HCT116 (cell line): ENCODE measurements around the gene FTO.

Source experiments
- CEBPB ChIP-seq: IDR thresholded peaks from 2 replicates; pipeline ENCODE4 v1.6.1; 2012; ENCODE audit warnings: low read depth
- POLR2AphosphoS5 ChIP-seq: IDR thresholded peaks from 2 replicates; pipeline ENCODE4 v1.6.1; 2011; ENCODE audit warnings: mild to moderate bottlenecking, low read depth, low read length, moderate library complexity
- TF ChIP-seq, protein P1 (sequence below): IDR thresholded peaks from 2 replicates; pipeline ENCODE4 v1.6.1; 2012; ENCODE audit warnings: low read depth

DNA sequence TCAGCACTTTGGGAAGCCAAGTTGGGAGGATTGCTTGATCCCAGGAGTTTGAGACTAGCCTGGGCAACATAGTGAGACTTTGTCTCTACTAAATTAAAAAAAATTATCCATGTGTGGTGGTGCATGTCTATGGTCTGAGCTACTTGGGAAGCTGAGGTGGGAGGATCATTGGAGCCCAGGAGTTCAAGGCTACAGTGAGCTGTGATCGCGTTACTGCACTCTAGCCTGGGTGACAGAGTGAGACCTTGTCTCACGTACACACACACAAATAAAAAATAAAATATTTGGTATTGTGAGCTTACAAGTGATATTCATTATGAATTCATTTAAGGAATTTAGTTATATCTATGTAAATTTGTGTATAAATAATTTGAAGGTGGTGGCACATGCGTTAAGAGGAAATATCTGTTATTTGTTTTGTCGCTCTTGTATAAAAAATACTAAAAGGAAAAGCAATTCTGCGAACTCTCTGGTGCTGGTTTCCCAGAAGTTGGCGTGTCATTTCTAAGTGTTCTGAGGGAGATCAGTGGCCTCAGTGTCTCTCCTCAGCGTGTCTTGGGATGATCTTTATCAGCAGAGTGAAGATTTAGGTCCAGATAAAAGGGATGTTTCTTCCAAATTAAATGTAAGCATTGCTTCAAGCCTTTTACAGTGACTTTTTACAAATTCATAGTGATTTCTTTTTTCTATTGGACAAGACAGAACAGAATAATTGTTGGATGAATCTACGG is 187.6 kb downstream of the FTO start:
- TF ChIP-seq CEBPB (no peak), POLR2AphosphoS5 (no peak)
- TF ChIP-seq, protein P1, sequence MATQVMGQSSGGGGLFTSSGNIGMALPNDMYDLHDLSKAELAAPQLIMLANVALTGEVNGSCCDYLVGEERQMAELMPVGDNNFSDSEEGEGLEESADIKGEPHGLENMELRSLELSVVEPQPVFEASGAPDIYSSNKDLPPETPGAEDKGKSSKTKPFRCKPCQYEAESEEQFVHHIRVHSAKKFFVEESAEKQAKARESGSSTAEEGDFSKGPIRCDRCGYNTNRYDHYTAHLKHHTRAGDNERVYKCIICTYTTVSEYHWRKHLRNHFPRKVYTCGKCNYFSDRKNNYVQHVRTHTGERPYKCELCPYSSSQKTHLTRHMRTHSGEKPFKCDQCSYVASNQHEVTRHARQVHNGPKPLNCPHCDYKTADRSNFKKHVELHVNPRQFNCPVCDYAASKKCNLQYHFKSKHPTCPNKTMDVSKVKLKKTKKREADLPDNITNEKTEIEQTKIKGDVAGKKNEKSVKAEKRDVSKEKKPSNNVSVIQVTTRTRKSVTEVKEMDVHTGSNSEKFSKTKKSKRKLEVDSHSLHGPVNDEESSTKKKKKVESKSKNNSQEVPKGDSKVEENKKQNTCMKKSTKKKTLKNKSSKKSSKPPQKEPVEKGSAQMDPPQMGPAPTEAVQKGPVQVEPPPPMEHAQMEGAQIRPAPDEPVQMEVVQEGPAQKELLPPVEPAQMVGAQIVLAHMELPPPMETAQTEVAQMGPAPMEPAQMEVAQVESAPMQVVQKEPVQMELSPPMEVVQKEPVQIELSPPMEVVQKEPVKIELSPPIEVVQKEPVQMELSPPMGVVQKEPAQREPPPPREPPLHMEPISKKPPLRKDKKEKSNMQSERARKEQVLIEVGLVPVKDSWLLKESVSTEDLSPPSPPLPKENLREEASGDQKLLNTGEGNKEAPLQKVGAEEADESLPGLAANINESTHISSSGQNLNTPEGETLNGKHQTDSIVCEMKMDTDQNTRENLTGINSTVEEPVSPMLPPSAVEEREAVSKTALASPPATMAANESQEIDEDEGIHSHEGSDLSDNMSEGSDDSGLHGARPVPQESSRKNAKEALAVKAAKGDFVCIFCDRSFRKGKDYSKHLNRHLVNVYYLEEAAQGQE, result no peak
